Caco-2 (cell line): ENCODE results near the gene MYO9B. TPM values are rescaled to one million over a fixed set of nuclear protein-coding genes. Genes with fewer than 3 reads are reported as not detected.

Experiments used
- BruUV-seq: library from RNA; stranded (reverse); fragments of 400-500 nt; replicated peaks from 2 replicates; lab custom pipeline; 2021; lab: Mats Ljungman, UMichigan
- CTCF ChIA-PET: fragments of 300-600 bp; sonication (Branson Sonifier 250); formaldehyde crosslinking; loops from one replicate; lab custom pipeline; 2022; ENCODE audit warnings: antibody characterized with exemption; lab: Charles Lee
- POLR2A ChIA-PET: fragments of 300-600 bp; sonication (Branson Sonifier 250); formaldehyde crosslinking; loops from one replicate; lab custom pipeline; 2022; ENCODE audit warnings: antibody characterized with exemption; lab: Charles Lee
- DNase-seq, 2 experiments: peaks; one replicate each; pipeline versions ENCODE4 v3.0.0 to v3.0.0-alpha.2; 2020 to 2022
- H3K27me3 ChIP-seq: replicated peaks from 2 replicates; pipeline ENCODE4 v1.6.0; 2011; ENCODE audit warnings: low read length; ENCODE audit not compliant: control insufficient read depth, insufficient read depth
- H3K36me3 ChIP-seq: 2 replicates; pipeline ENCODE4 v1.5.1; 2011; ENCODE audit warnings: low read length; ENCODE audit not compliant: control insufficient read depth, insufficient read depth
- H3K4me1 ChIP-seq: fragments of 250-450 bp; sonication (Bioruptor Pico); 2 replicates; pipeline ENCODE4 v1.5.1; 2020; ENCODE audit warnings: mild to moderate bottlenecking
- H3K4me3 ChIP-seq: 2 replicates; pipeline ENCODE4 v1.5.1; 2011; ENCODE audit warnings: low read depth, mild to moderate bottlenecking, control low read depth, low read length
- H3K9me3 ChIP-seq: fragments of 250-450 bp; sonication (Bioruptor Pico); 2 replicates; pipeline ENCODE4 v1.5.1; 2020; ENCODE audit warnings: mild to moderate bottlenecking, moderate library complexity
- H3K27ac Mint-ChIP-seq: one replicate; pipeline ENCODE4 v1.8.0; 2022; ENCODE audit warnings: mixed read lengths; ENCODE audit not compliant: unreplicated experiment
- H3K27me3 Mint-ChIP-seq: one replicate; pipeline ENCODE4 v1.8.0; 2022; ENCODE audit warnings: mixed read lengths; ENCODE audit not compliant: insufficient read depth, unreplicated experiment
- H3K36me3 Mint-ChIP-seq: one replicate; pipeline ENCODE4 v1.8.0; 2022; ENCODE audit warnings: mild to moderate bottlenecking, mixed read lengths; ENCODE audit not compliant: insufficient read depth, unreplicated experiment
- H3K4me1 Mint-ChIP-seq: one replicate; pipeline ENCODE4 v1.8.0; 2022; ENCODE audit warnings: low read depth, mixed read lengths; ENCODE audit not compliant: unreplicated experiment
- H3K4me3 Mint-ChIP-seq: one replicate; pipeline ENCODE4 v1.8.0; 2022; ENCODE audit warnings: mild to moderate bottlenecking, moderate library complexity, mixed read lengths; ENCODE audit not compliant: unreplicated experiment
- H3K9me3 Mint-ChIP-seq: one replicate; pipeline ENCODE4 v1.8.0; 2022; ENCODE audit warnings: mixed read lengths; ENCODE audit not compliant: unreplicated experiment
- intact Hi-C: fragments of 100-400 bp; cut with micrococcal nuclease; formaldehyde crosslinking; loops from one replicate; pipeline ENCODE4 v1.10.0; 2022; ENCODE audit not compliant: unreplicated experiment
- total RNA-seq: library from RNA; stranded (reverse); gene quantifications from 2 replicates; pipeline ENCODE4 v1.2.3, GENCODE V29; 2022
- TF ChIP-seq, protein P1 (sequence below), 2 experiments: fragments of 200-600 bp in 1 of 2; IDR thresholded peaks; 1 replicate in 1 of 2; 2 replicates in 1 of 2; pipeline versions ENCODE4 v1.5.1 to v1.8.0; 2011 to 2022; ENCODE audit warnings: antibody characterized with exemption in 1 of 2, control low read depth in 1 of 2, inconsistent platforms in 1 of 2, low read depth in 1 of 2, low read length in 1 of 2, mild to moderate bottlenecking in 1 of 2, moderate library complexity in 1 of 2; ENCODE audit not compliant: insufficient read depth in 1 of 2, severe bottlenecking in 1 of 2, unreplicated experiment in 1 of 2

The MYO9B gene
- total RNA-seq, 1 experiment from 2014 or later = 47.6 TPM

- Histone ChIP-seq H3K4me1 (peaks cover 17% of the 10 kb centered on the region), H3K27me3 (no peaks in the 10 kb centered on the region), H3K36me3 (no peaks in the 10 kb centered on the region), H3K9me3 (no peaks in the 10 kb centered on the region), H3K4me3 (no peak overlapping the region)
- H3K36me3 Mint-ChIP-seq = peaks cover 27% of the 10 kb centered on the region
- no TSS peak for BruUV-seq
- no peak overlapping the region for H3K4me3 Mint-ChIP-seq
- POLR2A ChIA-PET = no interaction called here
- TF ChIP-seq, protein P1, sequence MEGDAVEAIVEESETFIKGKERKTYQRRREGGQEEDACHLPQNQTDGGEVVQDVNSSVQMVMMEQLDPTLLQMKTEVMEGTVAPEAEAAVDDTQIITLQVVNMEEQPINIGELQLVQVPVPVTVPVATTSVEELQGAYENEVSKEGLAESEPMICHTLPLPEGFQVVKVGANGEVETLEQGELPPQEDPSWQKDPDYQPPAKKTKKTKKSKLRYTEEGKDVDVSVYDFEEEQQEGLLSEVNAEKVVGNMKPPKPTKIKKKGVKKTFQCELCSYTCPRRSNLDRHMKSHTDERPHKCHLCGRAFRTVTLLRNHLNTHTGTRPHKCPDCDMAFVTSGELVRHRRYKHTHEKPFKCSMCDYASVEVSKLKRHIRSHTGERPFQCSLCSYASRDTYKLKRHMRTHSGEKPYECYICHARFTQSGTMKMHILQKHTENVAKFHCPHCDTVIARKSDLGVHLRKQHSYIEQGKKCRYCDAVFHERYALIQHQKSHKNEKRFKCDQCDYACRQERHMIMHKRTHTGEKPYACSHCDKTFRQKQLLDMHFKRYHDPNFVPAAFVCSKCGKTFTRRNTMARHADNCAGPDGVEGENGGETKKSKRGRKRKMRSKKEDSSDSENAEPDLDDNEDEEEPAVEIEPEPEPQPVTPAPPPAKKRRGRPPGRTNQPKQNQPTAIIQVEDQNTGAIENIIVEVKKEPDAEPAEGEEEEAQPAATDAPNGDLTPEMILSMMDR (IDR thresholded peaks at IDR 0.05; ENCODE audit: insufficient read depth in 1 of 2, low read depth in 1 of 2, low read length in 1 of 2, severe bottlenecking in 1 of 2, unreplicated experiment in 1 of 2) = no peak
- H3K27me3 Mint-ChIP-seq = no peaks in the 10 kb centered on the region
- intact Hi-C loops = no loop called here
- H3K4me1 Mint-ChIP-seq = peaks cover 15% of the 10 kb centered on the region
- no peaks in the 10 kb centered on the region for H3K9me3 Mint-ChIP-seq
- H3K27ac Mint-ChIP-seq = no peak overlapping the region
- CTCF ChIA-PET = no interaction called here
- DNase-seq = no peak
These were observed 19.8 kb downstream of the MYO9B start for GRCh38 chr19:17095141-17095919.

GRCh38 chr19:17097593-17098126, 22.1 kb downstream of the MYO9B start:
- no peaks in the 10 kb centered on the region for H3K9me3 Mint-ChIP-seq
- Histone ChIP-seq H3K4me1 (peaks cover 17% of the 10 kb centered on the region), H3K27me3 (no peaks in the 10 kb centered on the region), H3K9me3 (no peaks in the 10 kb centered on the region), H3K4me3 (no peak overlapping the region), H3K36me3 (peaks cover 2% of the 10 kb centered on the region)
- no peak overlapping the region for H3K4me3 Mint-ChIP-seq
- H3K4me1 Mint-ChIP-seq = peaks cover 15% of the 10 kb centered on the region
- ChIA-PET POLR2A (no interaction called here), CTCF (interaction anchor here (0.6 kb wide), 1 partner anchor 96 kb away, joined by 3 read pairs; no protein-coding TSS in a partner anchor)
- peaks cover 41% of the 10 kb centered on the region for H3K36me3 Mint-ChIP-seq
- peak overlapping the region; percentile 33 for H3K27ac Mint-ChIP-seq
- peak; percentile 58 to 66 for DNase-seq
- BruUV-seq = no TSS peak
- intact Hi-C loops = no loop called here
- TF ChIP-seq, protein P1 (IDR thresholded peaks at IDR 0.05; ENCODE audit: insufficient read depth in 1 of 2, low read depth in 1 of 2, low read length in 1 of 2, severe bottlenecking in 1 of 2, unreplicated experiment in 1 of 2) = no peak
- no peaks in the 10 kb centered on the region for H3K27me3 Mint-ChIP-seq

GRCh38 chr19:17098326-17098725, 22.7 kb downstream of the MYO9B start:
- peaks cover 48% of the 10 kb centered on the region for H3K36me3 Mint-ChIP-seq
- Histone ChIP-seq H3K36me3 (peaks cover 5% of the 10 kb centered on the region), H3K9me3 (no peaks in the 10 kb centered on the region), H3K4me1 (peaks cover 17% of the 10 kb centered on the region), H3K4me3 (no peak overlapping the region), H3K27me3 (no peaks in the 10 kb centered on the region)
- POLR2A ChIA-PET = no interaction called here
- peak overlapping the region; percentile 33 for H3K27ac Mint-ChIP-seq
- CTCF ChIA-PET = interaction anchor here (0.6 kb wide), 1 partner anchor 95 kb away, joined by 3 read pairs; no protein-coding TSS in a partner anchor
- TF ChIP-seq, protein P1 (IDR thresholded peaks at IDR 0.05; ENCODE audit: insufficient read depth in 1 of 2, low read depth in 1 of 2, low read length in 1 of 2, severe bottlenecking in 1 of 2, unreplicated experiment in 1 of 2) = no peak
- H3K9me3 Mint-ChIP-seq = no peaks in the 10 kb centered on the region
- H3K27me3 Mint-ChIP-seq = no peaks in the 10 kb centered on the region
- no peak for DNase-seq
- peaks cover 15% of the 10 kb centered on the region for H3K4me1 Mint-ChIP-seq
- intact Hi-C loops = no loop called here
- H3K4me3 Mint-ChIP-seq = no peak overlapping the region
- BruUV-seq = no TSS peak
